ENCODE data around the gene PLCH1.

PLCH1 gene

GRCh38 chr3:155334914-155335723 is 409.8 kb downstream of the PLCH1 start:
- no peak for DNase-seq (ENCODE audit: low read depth in 2 of 2)

- no peak for DNase-seq (ENCODE audit: low read depth in 2 of 2)
Observed at GRCh38 chr3:155334215-155334913, 410.5 kb downstream of the PLCH1 start.

- DNase-seq (ENCODE audit: low read depth in 2 of 2), result no peak
Observed at GRCh38 chr3:155332716-155333115, 412.2 kb downstream of the PLCH1 start.

- DNase-seq (ENCODE audit: low read depth in 2 of 2), result no peak
Observed at GRCh38 chr3:155331078-155331477, 413.8 kb downstream of the PLCH1 start.

- DNase-seq (ENCODE audit: low read depth in 2 of 2), result no peak
Observed at GRCh38 chr3:155330370-155330769, 414.5 kb downstream of the PLCH1 start.

- no peak for DNase-seq (ENCODE audit: low read depth in 2 of 2)
Observed at GRCh38 chr3:155329513-155330048, 415.3 kb downstream of the PLCH1 start.

GRCh38 chr3:155327871-155328270 is 417.0 kb downstream of the PLCH1 start:
- DNase-seq (ENCODE audit: low read depth in 2 of 2), result no peak

- DNase-seq (ENCODE audit: low read depth in 2 of 2), result no peak
Observed at GRCh38 chr3:155327430-155327829, 417.4 kb downstream of the PLCH1 start.

- DNase-seq (ENCODE audit: low read depth in 2 of 2), result no peak
Observed at GRCh38 chr3:155326901-155327300, 418.0 kb downstream of the PLCH1 start.

GRCh38 chr3:155326244-155326643 is 418.6 kb downstream of the PLCH1 start:
- DNase-seq (ENCODE audit: low read depth in 2 of 2), result no peak
